Measurements from ENCODE around the gene CCR2.
"Not testable (repeated sequence)": the region's sequence is repeated elsewhere in the genome, so short reads cannot be mapped to it uniquely, and the experiment has no call there.

Gene CCR2

GRCh38 chr3:46400000-46400734 lies 46.3 kb downstream of the CCR2 start:
- Histone ChIP-seq H3K27ac (ENCODE audit: low read depth, low read length) (no peak overlapping the region), H3K4me3 (ENCODE audit: low read depth in 1 of 5, low read length in 5 of 5) (no peak overlapping the region), H3K27me3 (ENCODE audit: control insufficient read depth in 5 of 5, insufficient read depth in 4 of 5, low read length in 5 of 5) (no peaks in the 10 kb centered on the region), H3K36me3 (ENCODE audit: control insufficient read depth in 5 of 5, insufficient read depth in 5 of 5, low read length in 5 of 5) (no peaks in the 10 kb centered on the region), H3K4me1 (ENCODE audit: control insufficient read depth in 5 of 5, insufficient read depth in 5 of 5, low read length in 5 of 5) (peaks cover 3 to 22% (median 7%) of the 10 kb centered on the region in 5 donors), H3K9ac (ENCODE audit: low read length in 5 of 5) (no peak overlapping the region), H3K9me3 (ENCODE audit: control insufficient read depth in 5 of 5, low read length in 5 of 5) (no peaks in the 10 kb centered on the region)

GRCh38 chr3:46400846-46401245 lies 46.9 kb downstream of the CCR2 start:
- Histone ChIP-seq H3K36me3 (ENCODE audit: control insufficient read depth in 5 of 5, insufficient read depth in 5 of 5, low read length in 5 of 5) (no peaks in the 10 kb centered on the region), H3K9ac (ENCODE audit: low read length in 5 of 5) (no peak overlapping the region), H3K27ac (ENCODE audit: low read depth, low read length) (no peak overlapping the region), H3K9me3 (ENCODE audit: control insufficient read depth in 5 of 5, low read length in 5 of 5) (no peaks in the 10 kb centered on the region), H3K27me3 (ENCODE audit: control insufficient read depth in 5 of 5, insufficient read depth in 4 of 5, low read length in 5 of 5) (no peaks in the 10 kb centered on the region), H3K4me1 (ENCODE audit: control insufficient read depth in 5 of 5, insufficient read depth in 5 of 5, low read length in 5 of 5) (peaks cover 0 to 23% (median 7%) of the 10 kb centered on the region in 5 donors), H3K4me3 (ENCODE audit: low read depth in 1 of 5, low read length in 5 of 5) (no peak overlapping the region)

GRCh38 chr3:46401579-46401978 lies 47.7 kb downstream of the CCR2 start:
- Histone ChIP-seq H3K9me3 (ENCODE audit: control insufficient read depth in 5 of 5, low read length in 5 of 5) (no peaks in the 10 kb centered on the region), H3K9ac (ENCODE audit: low read length in 5 of 5) (no peak overlapping the region), H3K36me3 (ENCODE audit: control insufficient read depth in 5 of 5, insufficient read depth in 5 of 5, low read length in 5 of 5) (no peaks in the 10 kb centered on the region), H3K27me3 (ENCODE audit: control insufficient read depth in 5 of 5, insufficient read depth in 4 of 5, low read length in 5 of 5) (no peaks in the 10 kb centered on the region), H3K4me3 (ENCODE audit: low read depth in 1 of 5, low read length in 5 of 5) (no peak overlapping the region), H3K27ac (ENCODE audit: low read depth, low read length) (no peak overlapping the region), H3K4me1 (ENCODE audit: control insufficient read depth in 5 of 5, insufficient read depth in 5 of 5, low read length in 5 of 5) (peaks cover 0 to 24% (median 7%) of the 10 kb centered on the region in 5 donors)

- not testable (repeated sequence) for H3K27ac ChIP-seq (ENCODE audit: low read depth, low read length); H3K9me3 ChIP-seq (ENCODE audit: control insufficient read depth in 5 of 5, low read length in 5 of 5); H3K9ac ChIP-seq (ENCODE audit: low read length in 5 of 5); H3K27me3 ChIP-seq (ENCODE audit: control insufficient read depth in 5 of 5, insufficient read depth in 4 of 5, low read length in 5 of 5); H3K4me3 ChIP-seq (ENCODE audit: low read depth in 1 of 5, low read length in 5 of 5); H3K36me3 ChIP-seq (ENCODE audit: control insufficient read depth in 5 of 5, insufficient read depth in 5 of 5, low read length in 5 of 5)
- peaks cover 0 to 34% (median 13%) of the 10 kb centered on the region in 5 donors for H3K4me1 ChIP-seq (ENCODE audit: control insufficient read depth in 5 of 5, insufficient read depth in 5 of 5, low read length in 5 of 5)
Observed at GRCh38 chr3:46402902-46403301, 49.0 kb downstream of the CCR2 start.

GRCh38 chr3:46405301-46406019 lies 51.5 kb downstream of the CCR2 start:
- no peaks in the 10 kb centered on the region for H3K27me3 ChIP-seq (ENCODE audit: control insufficient read depth in 5 of 5, insufficient read depth in 4 of 5, low read length in 5 of 5)
- peak overlapping the region; percentile 17 to 78 (median 31) for H3K9ac ChIP-seq (ENCODE audit: low read length in 5 of 5)
- H3K27ac ChIP-seq (ENCODE audit: low read depth, low read length), result peak overlapping the region; percentile 74
- peaks cover 0 to 53% (median 20%) of the 10 kb centered on the region in 5 donors for H3K4me1 ChIP-seq (ENCODE audit: control insufficient read depth in 5 of 5, insufficient read depth in 5 of 5, low read length in 5 of 5)
- no peaks in the 10 kb centered on the region for H3K9me3 ChIP-seq (ENCODE audit: control insufficient read depth in 5 of 5, low read length in 5 of 5)
- peak overlapping the region in 3 of 5 donors; percentile 18 to 34 (median 26) for H3K4me3 ChIP-seq (ENCODE audit: low read depth in 1 of 5, low read length in 5 of 5)
- no peaks in the 10 kb centered on the region for H3K36me3 ChIP-seq (ENCODE audit: control insufficient read depth in 5 of 5, insufficient read depth in 5 of 5, low read length in 5 of 5)

GRCh38 chr3:46406443-46406787 lies 52.5 kb downstream of the CCR2 start:
- Histone ChIP-seq H3K4me3 (ENCODE audit: low read depth in 1 of 5, low read length in 5 of 5) (peak overlapping the region in 3 of 5 donors; percentile 59 to 69 (median 60)), H3K27ac (ENCODE audit: low read depth, low read length) (peak overlapping the region; percentile 74), H3K4me1 (ENCODE audit: control insufficient read depth in 5 of 5, insufficient read depth in 5 of 5, low read length in 5 of 5) (peaks cover 0 to 57% (median 20%) of the 10 kb centered on the region in 5 donors), H3K36me3 (ENCODE audit: control insufficient read depth in 5 of 5, insufficient read depth in 5 of 5, low read length in 5 of 5) (no peaks in the 10 kb centered on the region), H3K27me3 (ENCODE audit: control insufficient read depth in 5 of 5, insufficient read depth in 4 of 5, low read length in 5 of 5) (no peaks in the 10 kb centered on the region), H3K9me3 (ENCODE audit: control insufficient read depth in 5 of 5, low read length in 5 of 5) (no peaks in the 10 kb centered on the region), H3K9ac (ENCODE audit: low read length in 5 of 5) (peak overlapping the region; percentile 0 to 78 (median 51))

GRCh38 chr3:46406788-46407611 lies 53.1 kb downstream of the CCR2 start, which contains the start of the genes CCR5AS and CCRL2:
CCR5AS (minus strand) TSS chr3:46407066.
CCRL2 (plus strand) TSS chr3:46407259; CDS start chr3:46408080, 821 bp downstream.
- peak within 1 kb of the TSS; percentile 2 to 78 (median 64) for H3K9ac ChIP-seq (ENCODE audit: low read length in 5 of 5)
- peaks cover 0 to 57% (median 20%) of the 10 kb centered on the region in 5 donors for H3K4me1 ChIP-seq (ENCODE audit: control insufficient read depth in 5 of 5, insufficient read depth in 5 of 5, low read length in 5 of 5)
- H3K4me3 ChIP-seq (ENCODE audit: low read depth in 1 of 5, low read length in 5 of 5), result peak within 1 kb of the TSS; percentile 28 to 69 (median 59)

GRCh38 chr3:46407970-46408369 lies 54.1 kb downstream of the CCR2 start:
- Histone ChIP-seq H3K4me3 (ENCODE audit: low read depth in 1 of 5, low read length in 5 of 5) (peak overlapping the region in 4 of 5 donors; percentile 51 to 69 (median 60)), H3K9ac (ENCODE audit: low read length in 5 of 5) (peak overlapping the region in 4 of 5 donors; percentile 1 to 78 (median 50)), H3K27me3 (ENCODE audit: control insufficient read depth in 5 of 5, insufficient read depth in 4 of 5, low read length in 5 of 5) (no peaks in the 10 kb centered on the region), H3K27ac (ENCODE audit: low read depth, low read length) (peak overlapping the region; percentile 74), H3K4me1 (ENCODE audit: control insufficient read depth in 5 of 5, insufficient read depth in 5 of 5, low read length in 5 of 5) (peaks cover 0 to 66% (median 20%) of the 10 kb centered on the region in 5 donors), H3K9me3 (ENCODE audit: control insufficient read depth in 5 of 5, low read length in 5 of 5) (no peaks in the 10 kb centered on the region), H3K36me3 (ENCODE audit: control insufficient read depth in 5 of 5, insufficient read depth in 5 of 5, low read length in 5 of 5) (no peaks in the 10 kb centered on the region)

More at GRCh38 chr3:46406788-46407611, 53.1 kb downstream of the CCR2 start, which contains the start of the genes CCR5AS and CCRL2:
- no peaks in the 10 kb centered on the region for H3K9me3 ChIP-seq (ENCODE audit: control insufficient read depth in 5 of 5, low read length in 5 of 5)
- H3K27ac ChIP-seq (ENCODE audit: low read depth, low read length), result peak within 1 kb of the TSS; percentile 74
- no peaks in the 10 kb centered on the region for H3K36me3 ChIP-seq (ENCODE audit: control insufficient read depth in 5 of 5, insufficient read depth in 5 of 5, low read length in 5 of 5)
- H3K27me3 ChIP-seq (ENCODE audit: control insufficient read depth in 5 of 5, insufficient read depth in 4 of 5, low read length in 5 of 5), result no peaks in the 10 kb centered on the region

- no peaks in the 10 kb centered on the region for H3K27me3 ChIP-seq (ENCODE audit: control insufficient read depth in 5 of 5, insufficient read depth in 4 of 5, low read length in 5 of 5)
- H3K4me1 ChIP-seq (ENCODE audit: control insufficient read depth in 5 of 5, insufficient read depth in 5 of 5, low read length in 5 of 5), result peaks cover 0 to 73% (median 20%) of the 10 kb centered on the region in 5 donors
- H3K9ac ChIP-seq (ENCODE audit: low read length in 5 of 5), result no peak overlapping the region
- peak overlapping the region in 3 of 5 donors; percentile 59 to 69 (median 60) for H3K4me3 ChIP-seq (ENCODE audit: low read depth in 1 of 5, low read length in 5 of 5)
- H3K27ac ChIP-seq (ENCODE audit: low read depth, low read length), result peak overlapping the region; percentile 74
- no peaks in the 10 kb centered on the region for H3K9me3 ChIP-seq (ENCODE audit: control insufficient read depth in 5 of 5, low read length in 5 of 5)
- no peaks in the 10 kb centered on the region for H3K36me3 ChIP-seq (ENCODE audit: control insufficient read depth in 5 of 5, insufficient read depth in 5 of 5, low read length in 5 of 5)
Observed at GRCh38 chr3:46408853-46409252, 54.9 kb downstream of the CCR2 start.

Measured in subcutaneous abdominal adipose tissue (tissue), 5 donors.